ENCODE results near the gene TENT4A.

- TF ChIP-seq CTCF (IDR thresholded peaks at IDR 0.05) (no peak), POLR2A (IDR thresholded peaks at IDR 0.05) (no peak)
Observed at GRCh38 chr5:6710070-6710469, 3.2 kb upstream of the TENT4A start.

Measured in right lobe of liver (tissue), 4 donors.